AG10803 (cell line): ENCODE measurements around the gene BIRC6.
"Not testable (repeated sequence)": the region's sequence is repeated elsewhere in the genome, so short reads cannot be mapped to it uniquely, and the experiment has no call there.

Experiments
- DNase-seq: peaks from one replicate; pipeline ENCODE4 v3.0.0; 2010; ENCODE audit warnings: low read depth
- H3K4me3 ChIP-seq: 2 replicates; pipeline ENCODE4 v1.5.1; 2011; ENCODE audit warnings: mild to moderate bottlenecking, low read length, control low read depth
- CTCF ChIP-seq: conservative IDR thresholded peaks from 2 replicates; pipeline ENCODE4 v1.5.1; 2011; ENCODE audit warnings: mild to moderate bottlenecking, low read length, control low read depth, inconsistent platforms

BIRC6 gene

GRCh38 chr2:32452338-32453064 is 95.7 kb downstream of the BIRC6 start:
- DNase-seq = no peak
- no peak for TF ChIP-seq CTCF

GRCh38 chr2:32453242-32454062 is 96.6 kb downstream of the BIRC6 start:
- DNase-seq = no peak
- H3K4me3 ChIP-seq = no peak overlapping the region
- no peak for TF ChIP-seq CTCF

More at GRCh38 chr2:32452338-32453064, 95.7 kb downstream of the BIRC6 start:
- no peak overlapping the region for H3K4me3 ChIP-seq

- no peak overlapping the region for H3K4me3 ChIP-seq
- TF ChIP-seq CTCF = no peak
- DNase-seq = no peak
Observed at GRCh38 chr2:32455816-32456215, 99.0 kb downstream of the BIRC6 start.

GRCh38 chr2:32456808-32457207 is 100.0 kb downstream of the BIRC6 start:
- TF ChIP-seq CTCF = no peak
- no peak for DNase-seq
- no peak overlapping the region for H3K4me3 ChIP-seq

- H3K4me3 ChIP-seq = no peak overlapping the region
- no peak for TF ChIP-seq CTCF
- no peak for DNase-seq
Observed at GRCh38 chr2:32457814-32458213, 101.0 kb downstream of the BIRC6 start.

GRCh38 chr2:32460861-32461260 is 104.0 kb downstream of the BIRC6 start:
- H3K4me3 ChIP-seq, DNase-seq: not testable (repeated sequence)

GRCh38 chr2:32463110-32463509 is 106.3 kb downstream of the BIRC6 start:
- DNase-seq = no peak
- no peak for TF ChIP-seq CTCF
- no peak overlapping the region for H3K4me3 ChIP-seq
